Uterus (tissue), 2 donors: ENCODE results near the gene CMTM2.

Source experiments
- POLR2A ChIP-seq, 2 donors: fragments of 450-650 bp; IDR thresholded peaks; one replicate each; pipeline ENCODE4 v1.6.1; 2016; ENCODE audit warnings: antibody characterized with exemption in 2 of 2, mild to moderate bottlenecking in 1 of 2, moderate library complexity in 1 of 2
- TF ChIP-seq, protein P1 (sequence below), 4 experiments: fragments of 200-600 bp in 2 of 4; fragments of 450-650 bp in 2 of 4; sonication (generic) in 2 of 4; IDR thresholded peaks; one replicate each; pipeline ENCODE4 v1.5.1; 2016 to 2019; ENCODE audit warnings: antibody characterized with exemption in 4 of 4, mild to moderate bottlenecking in 2 of 4, moderate library complexity in 1 of 4

DNA sequence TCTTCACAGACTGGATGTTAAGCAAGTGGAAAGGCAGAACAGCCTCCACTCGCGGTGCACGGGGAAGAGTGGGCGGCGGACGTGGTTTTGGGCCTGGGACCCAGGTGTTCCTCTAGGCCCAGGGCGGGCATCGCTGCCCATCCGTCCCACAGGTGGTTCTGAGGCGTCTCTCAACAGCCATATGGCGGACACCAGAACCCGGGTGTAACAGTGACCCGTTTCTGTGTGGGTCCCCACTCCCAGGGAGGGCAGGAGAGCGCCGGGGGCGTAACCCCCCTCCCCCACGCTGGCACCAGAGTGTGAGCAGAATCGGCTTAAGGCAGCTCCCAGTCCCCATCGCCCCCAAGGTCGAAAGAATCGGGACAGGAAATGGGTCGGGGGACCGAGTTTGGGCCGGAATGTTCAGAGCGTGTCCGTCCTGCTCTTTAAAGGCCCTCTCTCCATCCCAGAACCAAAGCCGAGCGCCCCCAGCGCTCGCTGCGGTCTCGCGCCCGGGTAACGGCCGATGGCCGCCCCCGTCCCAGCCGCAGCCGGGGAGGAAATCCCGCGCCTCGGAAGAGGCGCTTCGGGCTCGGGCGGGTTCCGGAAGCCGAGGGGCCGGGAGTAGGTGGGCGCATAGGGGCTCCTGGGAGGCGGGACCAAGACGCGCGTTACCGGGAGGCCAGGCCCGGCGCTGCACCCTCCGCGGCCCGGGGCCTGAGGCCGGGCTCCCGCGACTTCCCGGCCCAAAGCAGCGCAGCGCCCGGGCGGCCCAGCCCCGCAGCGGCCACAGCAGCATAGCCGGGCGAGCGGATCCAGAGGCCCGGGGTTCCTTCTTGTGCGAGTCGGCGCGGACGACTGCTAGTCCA, 29.8 kb upstream of the CMTM2 start, which contains the start of gene TK2:
- TF ChIP-seq, protein P1, sequence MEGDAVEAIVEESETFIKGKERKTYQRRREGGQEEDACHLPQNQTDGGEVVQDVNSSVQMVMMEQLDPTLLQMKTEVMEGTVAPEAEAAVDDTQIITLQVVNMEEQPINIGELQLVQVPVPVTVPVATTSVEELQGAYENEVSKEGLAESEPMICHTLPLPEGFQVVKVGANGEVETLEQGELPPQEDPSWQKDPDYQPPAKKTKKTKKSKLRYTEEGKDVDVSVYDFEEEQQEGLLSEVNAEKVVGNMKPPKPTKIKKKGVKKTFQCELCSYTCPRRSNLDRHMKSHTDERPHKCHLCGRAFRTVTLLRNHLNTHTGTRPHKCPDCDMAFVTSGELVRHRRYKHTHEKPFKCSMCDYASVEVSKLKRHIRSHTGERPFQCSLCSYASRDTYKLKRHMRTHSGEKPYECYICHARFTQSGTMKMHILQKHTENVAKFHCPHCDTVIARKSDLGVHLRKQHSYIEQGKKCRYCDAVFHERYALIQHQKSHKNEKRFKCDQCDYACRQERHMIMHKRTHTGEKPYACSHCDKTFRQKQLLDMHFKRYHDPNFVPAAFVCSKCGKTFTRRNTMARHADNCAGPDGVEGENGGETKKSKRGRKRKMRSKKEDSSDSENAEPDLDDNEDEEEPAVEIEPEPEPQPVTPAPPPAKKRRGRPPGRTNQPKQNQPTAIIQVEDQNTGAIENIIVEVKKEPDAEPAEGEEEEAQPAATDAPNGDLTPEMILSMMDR (IDR thresholded peaks at IDR 0.05), result peak in 2 of 4 experiments; percentile 31 to 40
- TF ChIP-seq POLR2A (IDR thresholded peaks at IDR 0.05), result peak; percentile 15 to 68
